HL-60 (cell line): ENCODE results near the gene SLC6A7.

Experiments
- DNase-seq, 2 experiments: peaks; one replicate each; pipeline ENCODE4 v3.0.0-alpha.2; 2010 to 2020; ENCODE audit warnings: low read depth in 1 of 2, low spot score in 1 of 2
- H3K27ac ChIP-seq: fragments of 250-450 bp; sonication (Bioruptor Pico); replicated peaks from 2 replicates; pipeline ENCODE4 v1.5.1; 2020; ENCODE audit warnings: mild to moderate bottlenecking, moderate library complexity
- H3K27me3 ChIP-seq: fragments of 250-450 bp; sonication (Bioruptor Pico); 2 replicates; pipeline ENCODE4 v1.5.1; 2021; ENCODE audit warnings: mild to moderate bottlenecking, moderate library complexity; ENCODE audit not compliant: insufficient read depth, poor library complexity, severe bottlenecking
- H3K4me3 ChIP-seq: replicated peaks from 2 replicates; pipeline ENCODE4 v1.5.1; 2011; ENCODE audit warnings: mild to moderate bottlenecking, control low read depth, low read length; ENCODE audit not compliant: insufficient read depth
- CTCF ChIP-seq: IDR thresholded peaks from one replicate; pipeline ENCODE4 v1.5.1; 2011; ENCODE audit warnings: low read length, control low read depth, inconsistent platforms; ENCODE audit not compliant: insufficient read depth
- GABPA ChIP-seq: IDR thresholded peaks from 2 replicates; pipeline ENCODE4 v1.6.1; 2012; ENCODE audit warnings: low read depth
- POLR2AphosphoS5 ChIP-seq: IDR thresholded peaks from 2 replicates; pipeline ENCODE4 v1.6.1; 2012; ENCODE audit warnings: low read depth
- REST ChIP-seq: IDR thresholded peaks from 2 replicates; pipeline ENCODE4 v1.6.1; 2012; ENCODE audit warnings: low read depth; ENCODE audit not compliant: insufficient replicate concordance
- SPI1 ChIP-seq: IDR thresholded peaks from 2 replicates; pipeline ENCODE4 v1.6.1; 2012; ENCODE audit warnings: low read depth, mild to moderate bottlenecking, borderline replicate concordance

Gene SLC6A7

GRCh38 chr5:150152636-150153462, 37.0 kb upstream of the SLC6A7 start:
- no peak overlapping the region for H3K4me3 ChIP-seq
- H3K27me3 ChIP-seq: peaks cover 8% of the 10 kb centered on the region
- TF ChIP-seq POLR2AphosphoS5 (no peak), CTCF (no peak), SPI1 (no peak), REST (no peak), GABPA (no peak)
- no peak for DNase-seq
- no peak overlapping the region for H3K27ac ChIP-seq

GRCh38 chr5:150153483-150153882, 36.4 kb upstream of the SLC6A7 start:
- TF ChIP-seq CTCF (no peak), GABPA (no peak), REST (no peak), SPI1 (no peak), POLR2AphosphoS5 (no peak)
- H3K27me3 ChIP-seq: peaks cover 8% of the 10 kb centered on the region
- no peak for DNase-seq
- H3K4me3 ChIP-seq: no peak overlapping the region
- no peak overlapping the region for H3K27ac ChIP-seq

- DNase-seq: peak in 1 of 2 experiments; percentile 63
- no peak overlapping the region for H3K27ac ChIP-seq
- H3K4me3 ChIP-seq: no peak overlapping the region
- H3K27me3 ChIP-seq: peaks cover 8% of the 10 kb centered on the region
- TF ChIP-seq REST (no peak), POLR2AphosphoS5 (no peak), CTCF (no peak), SPI1 (no peak), GABPA (no peak)
Measured at GRCh38 chr5:150153957-150154617, 35.8 kb upstream of the SLC6A7 start.
